HuH-7 (cell line): ENCODE measurements around the gene NEK9.

Experiments
- DNase-seq: peaks from one replicate; pipeline ENCODE4 v3.0.0; 2011; ENCODE audit warnings: low spot score

The NEK9 gene

DNA sequence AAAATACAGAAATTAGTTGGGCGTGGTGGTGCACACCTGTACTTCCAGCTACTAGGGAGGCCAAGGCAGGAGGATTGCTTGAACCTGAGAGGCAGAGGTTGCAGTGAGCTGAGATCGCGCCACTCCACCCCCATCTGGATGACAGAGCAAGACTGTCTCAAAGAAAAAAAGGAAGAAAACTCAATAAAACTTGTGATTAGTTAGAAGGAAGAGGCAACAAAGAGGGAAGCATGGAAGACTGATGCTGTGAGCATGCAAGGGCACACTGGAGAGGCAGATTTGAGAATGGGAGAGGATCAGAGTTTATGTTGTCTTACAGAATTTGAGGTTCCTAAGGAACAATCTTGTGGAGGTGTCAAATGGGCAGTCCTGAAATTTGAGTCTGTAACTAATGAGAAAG, 60.2 kb downstream of the NEK9 start:
- no peak for DNase-seq

DNA sequence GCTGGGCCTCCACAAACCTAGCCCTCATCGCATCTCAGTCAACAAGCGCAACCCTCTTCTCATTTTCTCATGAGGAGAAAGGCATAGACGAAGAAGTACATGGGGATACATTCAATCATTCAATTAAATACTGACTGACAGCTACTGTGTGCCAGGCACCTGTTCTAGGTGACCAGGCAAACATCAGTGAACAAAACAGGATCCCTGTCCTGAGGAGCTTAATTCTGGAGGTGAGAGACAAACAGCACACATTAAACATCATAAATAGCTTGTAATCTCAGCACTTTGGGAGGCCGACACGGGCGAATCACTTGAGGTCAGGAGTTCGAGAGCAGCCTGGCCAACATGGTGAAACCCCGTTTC, 62.7 kb downstream of the NEK9 start:
- DNase-seq: no peak

DNA sequence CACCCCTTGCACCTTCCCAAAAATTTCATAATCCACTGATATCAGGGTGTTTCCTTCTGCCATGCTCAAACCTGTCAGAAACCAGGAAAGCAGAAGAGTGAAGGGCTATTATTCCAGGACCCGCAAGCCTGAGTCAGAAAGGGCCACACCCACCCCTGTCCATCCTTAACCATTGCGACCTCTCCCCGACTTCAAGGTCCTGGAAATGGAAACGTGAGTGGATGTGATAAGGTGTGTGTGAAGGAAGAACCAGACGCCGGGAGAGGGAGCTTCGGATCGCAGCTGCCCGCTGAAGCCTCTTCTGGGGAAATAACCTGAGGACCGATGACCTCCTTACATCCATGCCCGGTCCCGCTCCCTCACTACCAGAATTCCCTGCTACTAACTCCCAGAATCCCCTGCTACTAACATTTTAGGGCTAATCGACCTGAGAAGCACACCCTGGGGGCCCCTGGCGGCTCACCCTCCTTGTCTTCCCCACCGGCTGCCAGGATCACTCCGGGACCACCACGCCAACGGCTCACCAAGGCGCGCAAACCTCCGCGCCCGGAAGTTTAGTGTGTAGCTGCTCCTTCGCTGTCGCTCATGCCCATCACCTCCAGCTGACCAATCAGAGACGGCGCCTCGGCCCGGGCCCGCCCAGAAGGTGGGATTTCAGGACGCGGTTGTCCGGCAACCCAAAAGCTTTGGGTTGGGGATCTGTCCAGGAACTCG, 63.2 kb downstream of the NEK9 start, which contains the start of gene ACYP1:
TSS of gene ACYP1 (minus strand) at position 534 of the 714 bp plus-strand sequence. CDS start at position 63, 471 bp downstream.
- peak; percentile 86 for DNase-seq

DNA sequence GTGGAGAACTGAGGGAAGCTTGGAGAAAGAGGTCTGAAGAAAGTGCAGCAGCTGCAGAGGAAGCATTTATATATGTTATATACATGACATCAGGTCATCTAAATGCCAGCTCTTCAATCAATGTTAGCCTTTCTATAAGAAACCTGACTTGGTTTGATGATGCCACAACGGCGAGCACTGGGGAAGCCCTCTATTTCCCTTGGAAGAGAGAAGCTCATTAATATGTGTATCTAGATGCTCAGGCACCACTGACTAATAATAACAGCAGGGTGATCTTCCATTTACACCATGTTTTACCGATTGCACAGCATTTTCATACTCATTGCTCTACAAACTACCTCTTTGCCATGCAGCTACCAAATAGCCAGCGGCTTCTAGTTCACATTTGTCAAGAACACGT, 63.8 kb downstream of the NEK9 start:
- no peak for DNase-seq

DNA sequence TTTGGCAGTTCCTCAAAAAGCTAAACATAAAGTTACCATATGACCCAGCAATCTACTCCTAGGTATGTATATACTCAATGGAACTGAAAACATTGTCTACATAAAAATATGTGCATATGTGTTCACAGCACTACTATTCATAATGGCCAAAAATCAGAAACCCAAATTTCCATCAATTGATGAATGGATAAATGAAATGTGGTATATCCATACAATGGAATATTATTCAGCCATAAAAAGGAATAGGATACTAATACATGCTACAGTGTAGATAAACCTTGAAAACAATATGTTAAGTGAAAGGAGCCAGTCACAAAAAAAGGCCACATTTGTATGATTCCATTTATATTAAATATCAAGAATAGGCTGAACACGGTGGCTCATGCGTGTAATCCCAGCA, 66.4 kb downstream of the NEK9 start:
- no peak for DNase-seq

DNA sequence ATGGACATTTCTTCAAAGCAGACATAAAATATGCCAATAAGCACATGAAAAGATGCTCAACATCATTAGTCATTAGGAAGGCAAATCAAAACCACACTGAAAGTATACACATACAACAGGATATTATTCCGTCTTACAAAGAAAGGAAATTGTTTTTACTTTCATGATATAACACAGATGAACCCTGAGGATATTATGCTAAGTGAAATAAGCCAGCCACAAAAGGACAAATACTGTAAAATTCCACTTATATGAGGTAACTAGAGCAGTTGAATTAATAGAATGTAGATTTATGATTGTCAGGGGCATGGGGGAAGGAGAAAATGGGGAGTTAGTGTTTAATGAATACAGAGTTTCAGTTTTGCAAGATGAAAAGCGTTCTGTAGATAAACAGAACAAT, 67.2 kb downstream of the NEK9 start:
- DNase-seq: no peak

DNA sequence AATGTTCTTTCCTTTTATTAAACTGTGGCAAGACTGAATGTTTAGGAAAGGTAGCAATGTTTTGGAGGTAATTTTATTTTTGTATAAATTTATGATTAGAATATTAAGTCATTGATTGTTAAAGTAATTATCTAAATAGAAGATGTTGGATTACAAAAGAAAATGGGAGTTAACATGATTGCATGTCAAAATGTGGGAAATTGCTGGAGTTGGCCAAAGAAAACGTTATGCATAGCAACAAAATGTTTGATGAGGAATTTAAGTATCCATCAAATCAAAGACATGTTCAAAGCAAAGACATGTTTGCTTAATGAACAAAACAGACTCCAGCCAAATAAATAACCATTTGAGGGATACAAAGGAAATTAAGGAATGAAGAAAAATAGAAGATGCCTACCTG, 72.4 kb downstream of the NEK9 start:
- no peak for DNase-seq

DNA sequence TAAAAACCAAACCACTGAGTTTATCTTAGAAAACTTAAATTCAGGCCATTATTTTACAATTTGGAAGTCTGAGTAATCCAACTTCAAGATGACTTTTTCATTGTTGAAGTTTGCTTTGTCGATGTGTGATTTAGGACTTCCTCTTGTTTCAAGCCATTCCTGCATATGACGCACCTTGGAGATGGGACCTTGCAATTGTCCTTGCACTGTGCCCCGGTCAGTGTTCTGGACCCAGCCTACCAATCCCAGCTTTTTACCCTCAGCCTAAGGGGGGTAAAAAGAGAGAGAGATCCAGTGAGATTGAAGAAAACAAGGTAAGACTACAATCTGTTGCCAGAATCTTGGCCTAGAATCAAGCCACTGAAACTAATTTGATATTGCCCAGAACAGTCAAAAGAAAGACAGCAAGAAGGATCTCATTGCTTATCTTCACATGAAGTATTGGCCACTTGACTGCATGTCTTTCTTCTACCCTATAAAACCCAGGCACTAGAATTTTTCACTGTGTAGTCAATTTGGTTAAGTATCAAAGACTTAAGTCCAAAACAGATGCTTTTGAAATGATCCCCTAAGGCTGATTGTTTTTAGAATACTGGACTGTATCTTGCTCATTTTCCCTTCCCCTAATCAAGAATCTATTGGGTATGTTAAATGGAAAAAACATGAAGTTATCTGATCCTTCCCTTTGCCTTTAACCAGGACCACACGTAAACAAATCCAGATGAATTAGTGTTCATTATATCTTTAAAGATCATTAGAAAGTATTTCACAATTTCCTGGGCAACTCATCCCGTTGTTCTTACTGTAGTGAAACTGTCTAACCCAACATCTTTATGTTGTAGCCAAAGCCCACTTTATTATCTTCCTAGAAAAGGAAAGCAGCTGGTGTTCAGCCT, 73.2 kb downstream of the NEK9 start:
- no peak for DNase-seq

DNA sequence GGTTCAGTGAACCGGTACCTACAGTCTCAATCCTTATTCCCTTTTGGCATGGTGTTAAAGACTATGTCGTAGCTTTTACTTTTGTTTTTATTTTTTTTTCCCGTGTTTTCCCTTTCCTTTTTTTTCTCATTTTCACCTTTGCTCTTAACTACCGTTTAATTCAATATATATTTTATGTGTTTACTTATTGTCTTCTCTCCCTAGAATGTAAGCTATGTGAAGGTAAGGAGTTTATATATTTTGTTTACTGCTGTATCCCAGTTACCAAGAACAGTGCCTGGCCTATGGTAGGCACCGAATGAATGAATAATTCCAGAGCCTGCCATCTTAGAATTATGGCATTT, 75.3 kb downstream of the NEK9 start:
- no peak for DNase-seq

DNA sequence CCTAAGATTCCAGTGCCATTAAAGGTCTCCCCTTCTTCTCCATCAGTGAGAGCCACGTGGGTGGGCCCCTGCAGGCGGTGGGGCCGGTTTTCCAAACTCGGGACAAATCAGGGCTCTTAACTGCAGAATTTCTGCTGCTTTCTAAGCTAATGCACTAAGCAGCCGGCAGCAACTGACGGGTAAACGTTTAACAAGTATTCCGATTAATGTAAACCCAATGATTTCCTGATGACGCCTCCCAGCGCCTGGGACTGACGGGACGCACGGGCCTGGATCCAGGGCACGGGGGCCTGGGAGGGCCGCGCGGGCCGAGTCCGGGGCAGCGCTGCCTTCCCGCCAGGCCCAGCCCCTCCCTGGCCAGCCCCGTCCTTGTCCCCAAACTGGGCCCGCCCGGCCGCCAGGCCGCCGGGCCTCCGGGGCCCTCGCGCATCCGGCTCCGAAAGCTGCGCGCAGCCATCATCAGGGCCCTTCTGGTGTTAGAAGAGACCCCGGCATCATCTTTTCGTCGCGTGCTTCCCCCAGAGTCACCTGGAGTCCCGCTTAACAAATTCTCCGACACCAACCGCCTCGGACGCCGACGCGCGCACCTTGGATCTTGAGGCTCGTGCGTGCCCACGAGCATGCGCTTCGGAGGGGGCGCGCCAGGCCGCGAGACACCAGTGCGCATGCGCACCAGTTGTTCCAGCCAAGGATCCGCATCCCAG, 75.8 kb downstream of the NEK9 start, which contains the start of gene MLH3:
TSS of gene MLH3 (minus strand) at position 616 of the 704 bp plus-strand sequence. CDS start 1,812 bp downstream, outside the sequence.
- DNase-seq: peak; percentile 89

DNA sequence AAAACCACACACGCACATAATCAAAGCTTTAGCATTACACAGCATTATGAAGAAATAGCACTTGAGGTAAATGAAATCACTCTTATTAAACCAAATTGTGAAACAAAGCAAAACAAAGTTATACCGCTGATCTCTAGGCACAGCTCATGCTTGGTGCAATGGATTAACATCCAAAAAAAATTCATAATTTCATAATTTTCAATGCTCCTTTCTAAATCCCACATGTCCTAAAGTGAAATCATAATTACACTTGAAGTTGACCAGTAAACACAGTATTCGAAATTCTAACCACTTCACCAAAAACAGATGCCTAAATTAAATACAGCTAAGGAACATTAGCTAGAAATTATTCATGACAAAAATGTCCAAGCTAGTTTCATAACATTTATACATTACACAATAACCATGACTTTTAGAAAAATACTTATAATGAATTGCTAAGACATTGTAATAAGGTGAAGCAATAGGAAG, 77.1 kb downstream of the NEK9 start:
- DNase-seq: no peak

DNA sequence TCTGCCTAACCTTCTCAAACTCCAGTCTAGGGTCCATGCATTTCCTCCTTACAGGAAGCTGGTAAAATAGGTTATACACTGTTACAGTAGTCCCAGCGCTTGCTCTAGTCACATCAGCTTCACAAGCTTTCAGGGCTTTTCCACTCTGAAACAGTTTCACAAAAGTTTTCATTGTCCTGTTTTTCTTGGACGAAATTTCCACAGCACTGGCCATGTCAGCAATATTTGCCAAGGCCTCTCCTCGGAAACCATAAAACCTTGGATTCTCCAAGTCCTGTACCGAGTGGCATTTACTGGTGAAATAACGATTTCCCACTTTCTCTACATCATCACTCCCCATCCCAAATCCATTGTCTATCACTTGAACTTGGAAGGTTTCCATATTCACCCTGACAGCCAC, 77.7 kb downstream of the NEK9 start:
- DNase-seq: no peak

DNA sequence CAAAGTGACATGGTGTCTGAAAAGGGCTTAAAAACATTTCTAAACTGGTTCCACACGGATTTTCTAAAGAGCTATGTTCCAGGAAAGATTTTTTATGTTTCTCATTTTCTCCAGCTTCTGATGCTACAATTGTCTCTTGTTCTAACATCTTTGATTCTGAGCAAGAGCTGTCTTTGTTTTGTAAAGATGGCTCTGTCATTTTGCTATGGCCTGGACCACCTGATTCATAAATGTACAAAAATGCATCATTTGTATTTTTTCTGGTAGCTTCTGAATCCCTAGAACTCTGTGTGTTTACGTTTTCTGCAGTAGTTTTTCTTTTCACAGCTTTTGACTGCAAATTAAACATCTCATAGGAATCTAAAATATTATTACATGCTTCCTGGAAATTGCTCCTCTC, 78.7 kb downstream of the NEK9 start:
- DNase-seq: no peak

DNA sequence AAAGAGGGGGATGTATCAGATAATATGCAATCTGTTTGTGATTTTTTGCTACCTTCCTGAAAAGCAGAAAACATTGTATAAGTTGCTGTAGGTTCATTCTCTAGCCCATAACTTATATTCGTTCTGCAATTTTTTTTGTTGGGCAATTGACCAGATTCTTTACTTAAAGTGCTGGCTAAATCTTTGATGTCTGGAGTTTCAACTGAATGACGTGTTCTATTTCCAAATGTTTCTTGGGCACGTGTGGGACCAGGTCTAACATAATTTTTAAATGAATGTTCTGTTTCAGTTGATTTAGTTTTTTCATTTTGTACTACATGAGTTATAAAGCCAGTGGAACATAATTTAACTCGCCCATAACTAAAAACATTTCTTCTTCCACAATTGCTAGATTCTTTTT, 79.3 kb downstream of the NEK9 start:
- DNase-seq: no peak

DNA sequence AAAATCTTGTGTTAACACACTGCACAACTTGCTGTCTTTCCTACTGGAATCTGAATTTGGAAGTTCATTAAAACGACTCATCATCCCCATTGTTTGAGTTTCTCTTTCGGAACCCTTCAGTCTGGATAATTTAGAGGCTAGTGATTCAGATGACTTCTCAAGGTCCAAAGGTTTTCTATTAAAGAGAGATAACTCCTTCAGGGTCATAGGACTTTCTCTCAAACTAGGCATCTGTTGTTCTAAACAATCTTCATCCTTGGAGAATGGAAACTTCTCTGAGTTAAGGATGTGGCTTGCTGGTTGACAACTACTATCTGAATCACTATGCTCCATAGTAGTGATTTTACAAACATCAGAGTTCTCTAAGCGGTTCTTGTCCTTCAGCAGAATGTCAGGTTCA, 79.9 kb downstream of the NEK9 start:
- DNase-seq: no peak

DNA sequence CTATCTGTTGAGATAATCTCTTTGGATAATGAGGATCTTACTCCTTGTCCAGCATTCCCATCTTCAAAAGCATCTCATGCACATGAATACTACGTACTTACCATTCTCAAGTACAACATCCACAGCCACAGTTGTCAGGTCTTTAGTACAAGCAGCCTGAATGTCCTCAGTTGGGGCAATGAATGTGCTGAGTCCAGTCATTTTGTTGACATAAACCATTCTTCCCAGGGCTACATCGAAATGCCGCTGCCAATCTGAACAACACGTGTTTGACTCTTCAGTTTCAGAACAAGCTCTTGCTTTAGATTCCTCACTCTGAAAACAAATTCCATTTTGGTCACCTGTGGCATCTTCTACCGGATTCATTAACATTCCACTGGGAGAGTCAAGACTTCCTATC, 80.6 kb downstream of the NEK9 start:
- DNase-seq: no peak

DNA sequence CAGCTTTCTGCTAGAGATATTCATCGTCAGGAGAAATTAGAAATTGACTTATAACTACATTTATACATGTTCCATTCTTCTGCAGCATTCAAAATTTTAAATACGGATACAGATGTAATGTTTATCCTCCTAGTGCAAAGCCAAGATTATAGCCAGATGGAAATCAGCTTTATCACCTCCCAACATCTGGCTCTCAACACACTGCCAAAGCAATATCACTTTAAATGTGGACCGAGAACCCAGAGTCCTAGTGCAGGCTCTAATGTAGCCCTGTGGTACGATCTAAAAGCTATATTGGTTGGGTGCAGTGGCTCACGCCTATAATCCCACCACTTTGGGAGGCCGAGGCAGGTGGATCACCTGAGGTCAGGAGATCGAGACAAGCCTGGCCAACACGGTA, 82.1 kb downstream of the NEK9 start:
- no peak for DNase-seq

DNA sequence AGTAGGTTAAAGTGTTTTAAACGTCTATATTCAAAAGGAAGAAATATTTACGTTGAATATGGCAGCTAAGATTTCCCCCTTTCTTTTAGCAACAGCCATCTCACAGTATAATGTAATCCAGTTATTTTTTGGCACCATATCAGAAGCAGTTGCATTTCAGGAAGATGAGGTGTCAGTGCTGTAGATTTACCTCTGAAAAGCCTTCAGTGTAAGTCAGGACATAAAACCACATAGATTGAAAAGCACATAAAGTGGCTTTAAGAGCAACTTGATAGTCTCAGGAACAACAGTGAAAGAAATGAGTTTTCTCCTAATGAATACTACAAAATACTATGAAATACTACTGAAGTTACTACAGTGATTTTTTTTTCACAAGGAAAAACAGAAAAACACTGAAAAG, 82.5 kb downstream of the NEK9 start:
- DNase-seq: no peak

DNA sequence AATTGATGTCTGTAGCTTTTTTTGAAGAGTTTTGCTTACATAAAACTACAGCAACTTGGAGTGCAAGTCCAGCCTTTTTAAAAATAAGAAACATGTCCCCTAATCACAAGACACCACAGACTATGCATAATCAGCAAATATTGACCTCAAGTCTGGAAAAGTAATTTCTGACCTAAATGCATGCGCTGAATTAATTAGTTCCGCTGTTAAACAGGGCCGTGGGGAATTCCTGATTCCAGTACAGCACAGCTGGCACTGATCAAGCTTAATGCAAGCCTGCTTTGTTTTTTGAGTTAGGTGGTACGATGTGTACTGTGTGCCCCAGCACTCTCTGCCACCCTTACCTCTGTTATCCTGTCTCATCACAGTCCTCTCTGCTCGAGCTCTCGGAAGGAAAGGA, 84.8 kb downstream of the NEK9 start:
- no peak for DNase-seq

DNA sequence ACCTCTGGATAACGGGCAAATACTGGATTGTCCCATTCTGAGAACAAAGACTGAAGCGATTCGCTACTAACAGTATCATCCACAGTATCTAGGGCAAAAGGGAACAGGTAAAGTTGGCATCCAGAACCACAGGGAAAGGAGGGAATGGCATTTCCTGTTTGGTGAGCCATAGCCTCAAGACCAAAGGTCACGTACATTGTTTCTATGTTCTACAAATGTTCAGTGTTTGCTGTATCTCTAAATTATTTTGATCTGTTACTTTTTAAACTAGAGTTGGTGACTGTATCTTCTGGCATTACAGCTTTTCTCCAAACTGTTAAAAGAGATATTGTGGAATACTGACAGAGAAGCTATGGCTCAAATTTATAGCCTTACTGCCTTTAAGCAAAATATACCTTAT, 85.2 kb downstream of the NEK9 start:
- DNase-seq: no peak

DNA sequence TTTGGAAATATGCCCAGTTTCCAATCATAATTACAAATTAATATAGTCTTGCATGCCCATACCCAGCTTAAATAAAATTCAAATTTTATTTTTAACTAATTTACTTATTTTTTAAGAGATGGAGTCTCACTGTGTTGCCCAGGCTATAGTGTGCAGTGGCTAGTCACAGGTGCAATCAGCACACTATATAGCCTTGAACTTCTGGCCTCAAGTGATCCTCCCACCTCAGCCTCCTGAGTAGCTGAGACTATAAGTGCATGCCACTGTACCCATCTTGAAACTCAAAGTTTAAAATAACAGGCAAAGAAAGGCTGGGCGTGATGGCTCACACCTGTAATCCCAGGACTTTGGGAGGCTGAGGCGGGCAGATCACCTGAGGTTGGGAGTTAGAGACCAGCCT, 85.9 kb downstream of the NEK9 start:
- no peak for DNase-seq

DNA sequence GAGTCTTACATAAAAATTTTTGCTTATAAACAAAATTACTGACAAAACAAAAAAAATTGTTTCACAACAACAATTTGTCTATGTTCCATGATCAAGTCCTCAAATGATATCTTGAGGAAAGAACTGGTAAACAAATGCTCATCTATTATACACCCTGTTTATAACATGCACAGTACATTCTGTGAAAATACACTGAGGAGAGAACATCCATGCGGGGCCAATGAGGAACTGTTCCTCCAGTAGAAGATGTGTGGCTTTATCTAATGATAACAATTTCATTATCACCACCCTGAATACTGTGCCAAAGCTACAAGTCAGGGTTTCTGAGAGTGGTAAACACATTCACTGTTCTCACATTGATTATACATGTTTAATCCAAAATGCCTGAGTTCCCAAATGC, 86.3 kb downstream of the NEK9 start:
- no peak for DNase-seq

DNA sequence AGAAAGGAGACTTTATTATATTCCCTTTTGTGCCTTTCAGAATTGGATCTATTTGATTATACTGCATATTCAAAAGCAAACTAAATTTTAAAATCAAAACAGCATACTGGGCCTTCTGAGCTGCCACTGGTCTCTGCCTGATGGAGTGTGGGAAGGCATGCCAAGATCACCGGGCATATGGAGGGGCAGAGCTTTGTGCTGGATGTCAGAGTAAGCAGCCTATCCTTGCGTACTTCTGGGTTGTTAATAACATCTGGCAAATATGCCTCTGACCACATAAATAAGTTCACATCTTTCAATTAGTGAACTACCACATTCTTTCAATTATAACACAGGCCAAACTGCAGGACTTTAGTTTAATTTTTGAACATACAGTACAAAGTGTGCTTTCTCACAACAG, 93.9 kb downstream of the NEK9 start:
- DNase-seq: no peak
